Uterus (tissue), 2 donors: ENCODE results near the gene PDP2.

Source experiments
- POLR2A ChIP-seq, 2 donors: fragments of 450-650 bp; IDR thresholded peaks; one replicate each; pipeline ENCODE4 v1.6.1; 2016; ENCODE audit warnings: antibody characterized with exemption in 2 of 2, mild to moderate bottlenecking in 1 of 2, moderate library complexity in 1 of 2
- TF ChIP-seq, protein P1 (sequence below), 4 experiments: fragments of 200-600 bp in 2 of 4; fragments of 450-650 bp in 2 of 4; sonication (generic) in 2 of 4; IDR thresholded peaks; one replicate each; pipeline ENCODE4 v1.5.1; 2016 to 2019; ENCODE audit warnings: antibody characterized with exemption in 4 of 4, mild to moderate bottlenecking in 2 of 4, moderate library complexity in 1 of 4

DNA sequence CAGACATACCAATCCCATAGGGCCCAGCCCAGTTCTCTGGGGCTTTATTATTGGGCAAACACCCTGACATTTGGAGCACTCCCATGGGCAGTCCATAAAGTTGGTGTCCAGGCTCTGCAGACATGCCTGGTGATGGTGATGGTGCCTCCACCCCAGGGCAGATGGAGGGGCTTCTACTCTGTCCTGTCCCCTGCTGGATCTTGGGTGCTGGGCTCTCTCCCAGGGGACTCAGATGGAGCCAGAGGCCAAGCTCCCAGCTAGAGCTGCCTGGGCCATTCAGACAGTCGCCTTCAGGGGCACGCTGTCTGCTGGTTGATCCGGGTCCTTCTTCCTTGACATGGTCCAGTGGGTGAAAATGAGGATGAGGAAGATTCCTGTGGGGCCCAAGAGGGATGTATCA is 27.8 kb downstream of the PDP2 start:
- TF ChIP-seq, protein P1, sequence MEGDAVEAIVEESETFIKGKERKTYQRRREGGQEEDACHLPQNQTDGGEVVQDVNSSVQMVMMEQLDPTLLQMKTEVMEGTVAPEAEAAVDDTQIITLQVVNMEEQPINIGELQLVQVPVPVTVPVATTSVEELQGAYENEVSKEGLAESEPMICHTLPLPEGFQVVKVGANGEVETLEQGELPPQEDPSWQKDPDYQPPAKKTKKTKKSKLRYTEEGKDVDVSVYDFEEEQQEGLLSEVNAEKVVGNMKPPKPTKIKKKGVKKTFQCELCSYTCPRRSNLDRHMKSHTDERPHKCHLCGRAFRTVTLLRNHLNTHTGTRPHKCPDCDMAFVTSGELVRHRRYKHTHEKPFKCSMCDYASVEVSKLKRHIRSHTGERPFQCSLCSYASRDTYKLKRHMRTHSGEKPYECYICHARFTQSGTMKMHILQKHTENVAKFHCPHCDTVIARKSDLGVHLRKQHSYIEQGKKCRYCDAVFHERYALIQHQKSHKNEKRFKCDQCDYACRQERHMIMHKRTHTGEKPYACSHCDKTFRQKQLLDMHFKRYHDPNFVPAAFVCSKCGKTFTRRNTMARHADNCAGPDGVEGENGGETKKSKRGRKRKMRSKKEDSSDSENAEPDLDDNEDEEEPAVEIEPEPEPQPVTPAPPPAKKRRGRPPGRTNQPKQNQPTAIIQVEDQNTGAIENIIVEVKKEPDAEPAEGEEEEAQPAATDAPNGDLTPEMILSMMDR (IDR thresholded peaks at IDR 0.05) = no peak
- no peak for TF ChIP-seq POLR2A (IDR thresholded peaks at IDR 0.05)
